A673 (cell line): ENCODE data around the gene IFT57.

Experiments used
- CTCF ChIP-seq: fragments of 300-800, 200-600 bp; sonication (generic); conservative IDR thresholded peaks from 2 replicates; pipeline ENCODE4 v1.5.1; 2017; ENCODE audit warnings: low read depth, mild to moderate bottlenecking, antibody characterized with exemption, low read length, moderate library complexity, mixed read lengths
- EZH2 ChIP-seq: fragments of 200-600 bp; sonication (generic); IDR thresholded peaks from 2 replicates; pipeline ENCODE4 v1.6.1; 2017; ENCODE audit warnings: borderline replicate concordance, low read depth, mild to moderate bottlenecking, mixed read lengths, antibody characterized with exemption, low read length; ENCODE audit not compliant: poor library complexity, severe bottlenecking

DNA sequence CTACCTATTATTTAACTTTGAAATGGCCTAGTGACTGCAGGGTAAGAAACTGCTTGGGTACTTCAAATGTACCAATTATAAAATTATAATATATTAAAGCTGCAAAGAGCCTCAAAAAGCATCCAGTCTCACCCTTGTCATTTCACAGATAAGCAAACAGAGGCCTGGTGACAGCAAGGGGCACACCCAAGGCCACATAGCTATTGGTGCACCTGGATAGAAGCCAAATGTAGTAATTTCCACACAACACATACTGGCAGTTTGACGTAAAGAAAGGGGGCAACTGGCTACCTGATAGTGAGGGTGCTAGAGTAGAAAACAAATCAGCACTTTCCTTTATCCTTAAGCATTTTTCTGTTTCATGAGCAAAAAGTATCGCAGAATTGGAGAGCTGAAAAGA, 51.1 kb downstream of the IFT57 start:
- TF ChIP-seq CTCF (no peak), EZH2 (no peak)
